K562 (cell line): ENCODE results near the gene HYAL3. TPM values are rescaled to one million over a fixed set of nuclear protein-coding genes. Genes with fewer than 3 reads are reported as not detected.

Experiments
- ATAC-seq: fragments of 200-7000 bp; cut with Tn5 transposase; 3 replicates; pipeline ENCODE4 v1.9.1; 2020; ENCODE audit warnings: moderate library complexity
- BruUV-seq: library from RNA; stranded (reverse); fragments of 400-500 nt; replicated peaks from 2 replicates; lab custom pipeline; 2021; lab: Mats Ljungman, UMichigan
- CTCF ChIA-PET: fragments of 300-600 bp; formaldehyde crosslinking; extraction: SDS; loops from one replicate; lab custom pipeline; 2021; ENCODE audit warnings: low intra/inter-chr PET ratio; lab: Yijun Ruan, JAX
- POLR2A ChIA-PET: fragments of 300-600, 350-650 bp; sonication (Branson Sonifier 250); formaldehyde crosslinking; extraction: SDS; loops from one replicate; lab custom pipeline; 2021; ENCODE audit warnings: antibody characterized with exemption, inconsistent platforms; lab: Yijun Ruan, JAX
- DNase-seq, 4 experiments: peaks; one replicate each; pipeline versions ENCODE4 v3.0.0 to v3.0.0-alpha.2; 2011 to 2018; ENCODE audit warnings: low spot score in 3 of 4, mixed read lengths in 3 of 4; ENCODE audit errors: extremely low read depth in 1 of 4
- FAIRE-seq: peaks from 2 replicates; lab custom pipeline; 2011; peaks lifted over from hg19 to GRCh38; lab: Jason Lieb, UNC
- H2AFZ ChIP-seq: 2 replicates; pipeline ENCODE4 v1.6.0; 2011; ENCODE audit warnings: low read depth, low read length, control low read depth, inconsistent platforms
- H3K27ac ChIP-seq: fragments of 200-600 bp; 3 replicates; pipeline ENCODE4 v1.8.0; 2011; ENCODE audit warnings: low read depth, mild to moderate bottlenecking, control low read depth, inconsistent platforms, low read length, moderate library complexity, mixed read lengths; ENCODE audit errors: extremely low read depth
- H3K27me3 ChIP-seq, 2 experiments: fragments of 300-600 bp in 1 of 2; 2 replicates in 1 of 2; 3 replicates in 1 of 2; pipeline versions ENCODE4 v1.6.0 to v1.8.0; 2011; ENCODE audit warnings: inconsistent platforms in 2 of 2, low read length in 2 of 2, mild to moderate bottlenecking in 1 of 2, mixed read lengths in 1 of 2, moderate library complexity in 1 of 2; ENCODE audit not compliant: control insufficient read depth in 2 of 2, insufficient read depth in 2 of 2
- H3K36me3 ChIP-seq: fragments of 300-600 bp; 3 replicates; pipeline ENCODE4 v1.8.0; 2011; ENCODE audit warnings: mild to moderate bottlenecking, low read length, inconsistent platforms; ENCODE audit not compliant: control insufficient read depth, insufficient read depth
- H3K4me1 ChIP-seq, 2 experiments: fragments of 200-600 bp in 1 of 2; replicated peaks in 1 of 2; 2 replicates in 1 of 2; 3 replicates in 1 of 2; pipeline versions ENCODE4 v1.5.1 to v1.8.0; 2011; ENCODE audit warnings: inconsistent platforms in 2 of 2, low read length in 2 of 2, mild to moderate bottlenecking in 1 of 2, mixed read lengths in 1 of 2, moderate library complexity in 1 of 2; ENCODE audit not compliant: control insufficient read depth in 2 of 2, insufficient read depth in 2 of 2
- H3K4me2 ChIP-seq: 2 replicates; pipeline ENCODE4 v1.6.1; 2011; ENCODE audit warnings: low read length, control low read depth, inconsistent platforms, mixed read lengths; ENCODE audit not compliant: insufficient read depth
- H3K4me3 ChIP-seq: fragments of 200-600 bp; sonication (generic), shearing (Covaris generic); 2 replicates; pipeline ENCODE4 v1.5.1; 2016; ENCODE audit warnings: control low read depth, inconsistent platforms
- H3K79me2 ChIP-seq: fragments of 200-600 bp; 3 replicates; pipeline ENCODE4 v1.8.0; 2011; ENCODE audit warnings: low read length, inconsistent platforms; ENCODE audit not compliant: control insufficient read depth, insufficient read depth
- H3K9ac ChIP-seq, 2 experiments: 2 replicates each; pipeline versions ENCODE4 v1.6.0 to v1.6.1; 2011; ENCODE audit warnings: low read depth in 2 of 2, low read length in 2 of 2, control low read depth in 1 of 2, inconsistent platforms in 1 of 2, mild to moderate bottlenecking in 1 of 2, mixed read lengths in 1 of 2; ENCODE audit not compliant: insufficient read depth in 1 of 2
- H3K9me1 ChIP-seq: one replicate; pipeline ENCODE4 v1.6.0; 2011; ENCODE audit warnings: inconsistent platforms, mild to moderate bottlenecking, low read length, moderate library complexity; ENCODE audit not compliant: control insufficient read depth, insufficient read depth
- H3K9me3 ChIP-seq: replicated peaks from 2 replicates; pipeline ENCODE4 v1.5.1; 2011; ENCODE audit warnings: low read depth, low read length, inconsistent platforms; ENCODE audit not compliant: control insufficient read depth, insufficient read depth
- H4K20me1 ChIP-seq: replicated peaks from 2 replicates; pipeline ENCODE4 v1.6.1; 2011; ENCODE audit warnings: low read length, inconsistent platforms, mixed read lengths; ENCODE audit not compliant: control insufficient read depth, insufficient read depth
- ATF3 ChIP-seq, 2 experiments: fragments of 450-650 bp in 1 of 2; sonication (generic) in 1 of 2; formaldehyde crosslinking in 1 of 2; IDR thresholded peaks in 1 of 2; conservative IDR thresholded peaks in 1 of 2; 2 replicates each; pipeline versions ENCODE4 v1.6.1 to v1.8.1; 2016 to 2023; ENCODE audit warnings: mild to moderate bottlenecking in 2 of 2, moderate library complexity in 2 of 2, inconsistent platforms in 1 of 2, missing genetic modification reagents in 1 of 2
- CHD1 ChIP-seq: fragments of 200-600 bp; sonication (generic); IDR thresholded peaks from one replicate; pipeline ENCODE4 v1.6.1; 2012; ENCODE audit warnings: mild to moderate bottlenecking, moderate library complexity, low read length, inconsistent platforms
- DPF2 ChIP-seq: fragments of 450-650 bp; IDR thresholded peaks from 2 replicates; pipeline ENCODE4 v1.6.1; 2016
- EWSR1 ChIP-seq: fragments of 450-650 bp; IDR thresholded peaks from 2 replicates; pipeline ENCODE4 v1.6.1; 2018; ENCODE audit warnings: borderline replicate concordance, mild to moderate bottlenecking, low read depth, moderate library complexity; ENCODE audit not compliant: partially characterized antibody
- FOS ChIP-seq: IDR thresholded peaks from 3 replicates; pipeline ENCODE4 v1.6.1; 2011; ENCODE audit not compliant: insufficient read length; ENCODE audit errors: extremely low read depth
- FOSL1 ChIP-seq: fragments of 200-800 bp; sonication (Bioruptor generic); conservative IDR thresholded peaks from 2 replicates; pipeline ENCODE4 v1.6.1; 2016; ENCODE audit warnings: missing genetic modification characterization, missing compliant biosample characterization
- MTA1 ChIP-seq: fragments of 450-650 bp; IDR thresholded peaks from 2 replicates; pipeline ENCODE4 v1.6.1; 2017; ENCODE audit warnings: borderline replicate concordance
- SMARCA4 ChIP-seq: fragments of 450-650 bp; IDR thresholded peaks from 2 replicates; pipeline ENCODE4 v1.6.1; 2016
- TFAP4 ChIP-seq: sonication (generic); formaldehyde crosslinking; IDR thresholded peaks from 2 replicates; pipeline ENCODE4 v1.8.0; 2022; ENCODE audit warnings: missing genetic modification reagents, mild to moderate bottlenecking, moderate library complexity, borderline replicate concordance
- WGBS: fragments of 100-300 bp; shearing (Covaris generic); methylation state at CpG from one replicate; pipeline ENCODE4 v1.1.6; 2016; ENCODE audit warnings: low coverage, mixed read lengths; ENCODE audit not compliant: insufficient coverage; ENCODE audit errors: missing lambda C conversion rate; 5-methylcytosine and 5-hydroxymethylcytosine counted together
- in situ Hi-C: fragments of 300-500 bp; cut with MboI; formaldehyde crosslinking; loops from 4 replicates; pipeline ENCODE4 v1.15.0; 2018; ENCODE audit warnings: inconsistent platforms, mixed read lengths
- intact Hi-C: fragments of 100-400 bp; cut with micrococcal nuclease; formaldehyde crosslinking; loops from 2 replicates; pipeline ENCODE4 v1.14.2; 2022
- polyA plus RNA-seq, 8 experiments: library from polyadenylated mRNA; depleted of rRNA in 4 of 8; stranded (reverse) in 5 of 8; unstranded in 3 of 8; fragments of >200 nt; fragmentation: Nextera tagmentation in 2 of 8; fragmentation: Illumina TruSeq in 1 of 8; extraction: Ambion mirVana in 2 of 8; extraction: Trizol in 1 of 8; gene quantifications; 2 replicates each; pipeline versions ENCODE4 v1.2.1 to v1.2.3, GENCODE V29; 2011 to 2014; ENCODE audit warnings: inconsistent platforms in 1 of 8, missing spikeins in 1 of 8
- total RNA-seq, 7 experiments: library from RNA; depleted of rRNA in 6 of 7; stranded (reverse); fragments of >200 nt in 6 of 7; fragmentation: Illumina TruSeq in 2 of 7; extraction: Trizol in 2 of 7; gene quantifications; 2 replicates each; pipeline versions ENCODE4 v1.2.1 to v1.2.3, GENCODE V29; 2011 to 2021; ENCODE audit warnings: low replicate concordance in 1 of 7
- TF ChIP-seq, protein P1 (sequence below): sonication (generic); formaldehyde crosslinking; IDR thresholded peaks from 2 replicates; pipeline ENCODE4 v1.8.1; 2023; ENCODE audit warnings: mild to moderate bottlenecking, missing genetic modification reagents

HYAL3 gene
- total and polyA plus RNA-seq, 9 of the 15 experiments (the other 6 are each of a cell fraction or from before 2014, with no cell fraction given): 0.38 to 9.1 (median 6.8) TPM

GRCh38 chr3:50263478-50264382 is 35.5 kb downstream of the HYAL3 start:
- no peaks in the 10 kb centered on the region for H3K9me1 ChIP-seq
- CTCF ChIA-PET: no interaction called here
- no peak overlapping the region for H3K4me3 ChIP-seq
- no peak for DNase-seq
- ATAC-seq: no peak
- FAIRE-seq: no peak
- no peak overlapping the region for H3K9ac ChIP-seq
- no peak overlapping the region for H3K4me2 ChIP-seq
- no peaks in the 10 kb centered on the region for H4K20me1 ChIP-seq
- peaks cover 3% of the 10 kb centered on the region; the same call in 1 of the 3 replicates for H3K79me2 ChIP-seq
- H3K4me1 ChIP-seq: peaks cover 6 to 51% of the 10 kb centered on the region in 2 experiments; a peak in 4 of 5 replicates
- WGBS: 38% methylated on average over 5 of the region's 6 CpGs
- no peak overlapping the region for H3K27ac ChIP-seq
- H3K9me3 ChIP-seq: no peaks in the 10 kb centered on the region
- POLR2A ChIA-PET: interaction anchor here (0.6 to 1.5 kb wide), 5 partner anchors 14 to 335 kb away, joined by 3 read pairs; no protein-coding TSS in a partner anchor
- no peak overlapping the region for H2AFZ ChIP-seq
- BruUV-seq: no TSS peak
- peak; percentile 54 for TF ChIP-seq ATF3 (IDR thresholded peaks at IDR 0.05)
- no peak for TF ChIP-seq ATF3 (CRISPR knock-in tag; conservative IDR thresholded peaks at IDR 0.05)
- TF ChIP-seq, protein P1, sequence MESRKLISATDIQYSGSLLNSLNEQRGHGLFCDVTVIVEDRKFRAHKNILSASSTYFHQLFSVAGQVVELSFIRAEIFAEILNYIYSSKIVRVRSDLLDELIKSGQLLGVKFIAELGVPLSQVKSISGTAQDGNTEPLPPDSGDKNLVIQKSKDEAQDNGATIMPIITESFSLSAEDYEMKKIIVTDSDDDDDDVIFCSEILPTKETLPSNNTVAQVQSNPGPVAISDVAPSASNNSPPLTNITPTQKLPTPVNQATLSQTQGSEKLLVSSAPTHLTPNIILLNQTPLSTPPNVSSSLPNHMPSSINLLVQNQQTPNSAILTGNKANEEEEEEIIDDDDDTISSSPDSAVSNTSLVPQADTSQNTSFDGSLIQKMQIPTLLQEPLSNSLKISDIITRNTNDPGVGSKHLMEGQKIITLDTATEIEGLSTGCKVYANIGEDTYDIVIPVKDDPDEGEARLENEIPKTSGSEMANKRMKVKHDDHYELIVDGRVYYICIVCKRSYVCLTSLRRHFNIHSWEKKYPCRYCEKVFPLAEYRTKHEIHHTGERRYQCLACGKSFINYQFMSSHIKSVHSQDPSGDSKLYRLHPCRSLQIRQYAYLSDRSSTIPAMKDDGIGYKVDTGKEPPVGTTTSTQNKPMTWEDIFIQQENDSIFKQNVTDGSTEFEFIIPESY (CRISPR knock-in tag): peak; percentile 42; the same call in 1 of the 2 replicates
- no peak for TF ChIP-seq EWSR1
- TF ChIP-seq FOS: no peak
- no peak for TF ChIP-seq SMARCA4
- 0 out of 2 replicates have a peak, but pooled peaks have one; percentile 12 for TF ChIP-seq TFAP4
- TF ChIP-seq CHD1: no peak
- no peak for TF ChIP-seq MTA1
- peak; percentile 42 for TF ChIP-seq FOSL1
- 0 out of 2 replicates have a peak, but pooled peaks have one; percentile 27 for TF ChIP-seq DPF2
- H3K27me3 ChIP-seq: no peaks in the 10 kb centered on the region
- H3K36me3 ChIP-seq: no peaks in the 10 kb centered on the region
- intact Hi-C loops: no loop called here
- in situ Hi-C loops: no loop called here
